ENCODE measurements around the gene DIAPH1.

DIAPH1 gene

DNA sequence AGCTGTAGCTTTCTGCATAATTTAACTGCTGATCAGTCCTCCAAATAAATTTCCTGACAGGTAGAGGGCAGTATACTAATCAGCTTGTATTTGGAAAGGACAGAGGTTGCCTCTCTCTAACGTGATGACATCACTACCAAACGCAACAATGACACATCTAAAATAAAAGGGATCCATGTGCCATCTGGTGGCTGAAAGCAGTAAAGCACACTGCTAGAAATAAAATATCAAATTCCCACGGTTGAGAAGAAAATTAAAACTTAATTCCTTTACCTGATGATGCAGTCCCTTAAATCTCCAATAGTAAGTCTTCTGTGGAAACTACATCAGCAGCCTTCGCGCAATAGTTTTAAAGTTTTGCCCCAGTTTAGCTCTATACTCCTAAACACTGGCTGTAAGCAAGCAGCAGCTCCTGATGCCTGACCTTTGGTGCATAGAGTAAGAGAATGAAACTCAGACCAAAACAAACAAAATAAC is 54.5 kb downstream of the DIAPH1 start:
- H4K91ac ChIP-seq (ENCODE audit: low read depth, low read length, poor library complexity), result no peak overlapping the region
- no peak overlapping the region for H3K18ac ChIP-seq (ENCODE audit: low read length)
- H3K4me2 ChIP-seq (ENCODE audit: insufficient read depth, low read length, poor library complexity, severe bottlenecking), result no peak overlapping the region
- no peak overlapping the region for H3K23ac ChIP-seq (ENCODE audit: low read depth, low read length, poor library complexity)
- no peak overlapping the region for H3K27ac ChIP-seq (replicated peaks; ENCODE audit: low read length)
- H2BK5ac ChIP-seq (ENCODE audit: low read length), result no peak overlapping the region
- H4K8ac ChIP-seq (ENCODE audit: low read depth, low read length), result no peak overlapping the region
- H3K4ac ChIP-seq (ENCODE audit: low read length), result no peak overlapping the region
- H3K4me3 ChIP-seq (ENCODE audit: low read length in 2 of 2), result no peak overlapping the region
- no peak overlapping the region for H2BK120ac ChIP-seq (ENCODE audit: low read depth, low read length)
- no peak overlapping the region for H3K14ac ChIP-seq (ENCODE audit: low read length)
- no peak overlapping the region for H2AK5ac ChIP-seq (ENCODE audit: low read depth, low read length)
- no peak overlapping the region for H3K9ac ChIP-seq (ENCODE audit: low read depth, low read length, poor library complexity)
- peak; percentile 78 for DNase-seq (ENCODE audit: low spot score)
- no CpG with 5 or more reads among the region's 5 CpGs for WGBS, 2 donors (ENCODE audit: extremely low coverage in 2 of 2, insufficient read length in 2 of 2, insufficient replicate concordance in 1 of 2)
- no peaks in the 10 kb centered on the region for H3K27me3 ChIP-seq (ENCODE audit: control insufficient read depth in 3 of 3, insufficient read depth in 3 of 3, low read depth in 1 of 3, low read length in 3 of 3)
- peaks cover 2 to 35% of the 10 kb centered on the region in 2 donors for H3K9me3 ChIP-seq (replicated peaks in 1 of 2; ENCODE audit: control insufficient read depth in 2 of 2, insufficient read depth in 1 of 2, low read depth in 1 of 2, low read length in 2 of 2)
- peaks cover 1 to 11% of the 10 kb centered on the region in 2 donors for H3K4me1 ChIP-seq (ENCODE audit: control insufficient read depth in 2 of 2, insufficient read depth in 1 of 2, low read depth in 1 of 2, low read length in 2 of 2)
- no peak overlapping the region for H2BK12ac ChIP-seq (ENCODE audit: low read length)
- no peaks in the 10 kb centered on the region for H3K79me1 ChIP-seq (ENCODE audit: low read depth, low read length)
- H2BK15ac ChIP-seq (ENCODE audit: low read length), result no peak overlapping the region
- no peak overlapping the region for H2AFZ ChIP-seq (ENCODE audit: low read length)
- H3K36me3 ChIP-seq (replicated peaks in 1 of 2; ENCODE audit: control insufficient read depth in 2 of 2, insufficient read depth in 2 of 2, low read length in 2 of 2), result peaks cover 5 to 89% of the 10 kb centered on the region in 2 donors

- H3K36me3 ChIP-seq (replicated peaks in 1 of 2; ENCODE audit: control insufficient read depth in 2 of 2, insufficient read depth in 2 of 2, low read length in 2 of 2), result peaks cover 4 to 86% of the 10 kb centered on the region in 2 donors
- H3K23ac ChIP-seq (ENCODE audit: low read depth, low read length, poor library complexity), result no peak overlapping the region
- no peak overlapping the region for H4K91ac ChIP-seq (ENCODE audit: low read depth, low read length, poor library complexity)
- no peak overlapping the region for H3K9ac ChIP-seq (ENCODE audit: low read depth, low read length, poor library complexity)
- no peaks in the 10 kb centered on the region for H3K79me1 ChIP-seq (ENCODE audit: low read depth, low read length)
- peak overlapping the region; percentile 58 for H2AFZ ChIP-seq (ENCODE audit: low read length)
- no peak overlapping the region for H3K4me2 ChIP-seq (ENCODE audit: insufficient read depth, low read length, poor library complexity, severe bottlenecking)
- H3K27me3 ChIP-seq (ENCODE audit: control insufficient read depth in 3 of 3, insufficient read depth in 3 of 3, low read depth in 1 of 3, low read length in 3 of 3), result no peaks in the 10 kb centered on the region
- H3K4me1 ChIP-seq (ENCODE audit: control insufficient read depth in 2 of 2, insufficient read depth in 1 of 2, low read depth in 1 of 2, low read length in 2 of 2), result peaks cover 5 to 11% of the 10 kb centered on the region in 2 donors
- H3K9me3 ChIP-seq (replicated peaks in 1 of 2; ENCODE audit: control insufficient read depth in 2 of 2, insufficient read depth in 1 of 2, low read depth in 1 of 2, low read length in 2 of 2), result peaks cover 2 to 58% of the 10 kb centered on the region in 2 donors
- no peak overlapping the region for H3K27ac ChIP-seq (replicated peaks; ENCODE audit: low read length)
- no peak overlapping the region for H2AK5ac ChIP-seq (ENCODE audit: low read depth, low read length)
- no peak overlapping the region for H2BK15ac ChIP-seq (ENCODE audit: low read length)
- H3K4ac ChIP-seq (ENCODE audit: low read length), result no peak overlapping the region
- DNase-seq (ENCODE audit: low spot score), result peak; percentile 90
- WGBS, 2 donors (ENCODE audit: extremely low coverage in 2 of 2, insufficient read length in 2 of 2, insufficient replicate concordance in 1 of 2), result no CpG with 5 or more reads among the region's 9 CpGs
- H3K4me3 ChIP-seq (ENCODE audit: low read length in 2 of 2), result no peak overlapping the region
- H2BK120ac ChIP-seq (ENCODE audit: low read depth, low read length), result no peak overlapping the region
- H2BK12ac ChIP-seq (ENCODE audit: low read length), result no peak overlapping the region
- no peak overlapping the region for H4K8ac ChIP-seq (ENCODE audit: low read depth, low read length)
- no peak overlapping the region for H3K18ac ChIP-seq (ENCODE audit: low read length)
- H3K14ac ChIP-seq (ENCODE audit: low read length), result no peak overlapping the region
- H2BK5ac ChIP-seq (ENCODE audit: low read length), result no peak overlapping the region
Observed at GRCh38 chr5:141560725-141561483, 57.9 kb downstream of the DIAPH1 start.

- Histone ChIP-seq H2BK5ac (ENCODE audit: low read length) (no peak overlapping the region), H3K4me2 (ENCODE audit: insufficient read depth, low read length, poor library complexity, severe bottlenecking) (no peak overlapping the region), H3K27me3 (ENCODE audit: control insufficient read depth in 3 of 3, insufficient read depth in 3 of 3, low read depth in 1 of 3, low read length in 3 of 3) (no peaks in the 10 kb centered on the region), H3K9me3 (replicated peaks in 1 of 2; ENCODE audit: control insufficient read depth in 2 of 2, insufficient read depth in 1 of 2, low read depth in 1 of 2, low read length in 2 of 2) (peaks cover 2 to 61% of the 10 kb centered on the region in 2 donors), H3K18ac (ENCODE audit: low read length) (no peak overlapping the region), H3K36me3 (replicated peaks in 1 of 2; ENCODE audit: control insufficient read depth in 2 of 2, insufficient read depth in 2 of 2, low read length in 2 of 2) (peaks cover 4 to 85% of the 10 kb centered on the region in 2 donors), H2AFZ (ENCODE audit: low read length) (peak overlapping the region; percentile 58), H3K4me1 (ENCODE audit: control insufficient read depth in 2 of 2, insufficient read depth in 1 of 2, low read depth in 1 of 2, low read length in 2 of 2) (peaks cover 5 to 11% of the 10 kb centered on the region in 2 donors), H3K4ac (ENCODE audit: low read length) (no peak overlapping the region), H3K9ac (ENCODE audit: low read depth, low read length, poor library complexity) (no peak overlapping the region), H2BK15ac (ENCODE audit: low read length) (no peak overlapping the region), H3K4me3 (ENCODE audit: low read length in 2 of 2) (no peak overlapping the region), H4K91ac (ENCODE audit: low read depth, low read length, poor library complexity) (no peak overlapping the region), H3K27ac (replicated peaks; ENCODE audit: low read length) (no peak overlapping the region), H4K8ac (ENCODE audit: low read depth, low read length) (no peak overlapping the region), H3K14ac (ENCODE audit: low read length) (no peak overlapping the region), H2AK5ac (ENCODE audit: low read depth, low read length) (no peak overlapping the region), H2BK120ac (ENCODE audit: low read depth, low read length) (no peak overlapping the region), H2BK12ac (ENCODE audit: low read length) (no peak overlapping the region), H3K23ac (ENCODE audit: low read depth, low read length, poor library complexity) (no peak overlapping the region), H3K79me1 (ENCODE audit: low read depth, low read length) (no peaks in the 10 kb centered on the region)
- no peak for DNase-seq (ENCODE audit: low spot score)
Observed at GRCh38 chr5:141560151-141560550, 58.6 kb downstream of the DIAPH1 start.

DNA sequence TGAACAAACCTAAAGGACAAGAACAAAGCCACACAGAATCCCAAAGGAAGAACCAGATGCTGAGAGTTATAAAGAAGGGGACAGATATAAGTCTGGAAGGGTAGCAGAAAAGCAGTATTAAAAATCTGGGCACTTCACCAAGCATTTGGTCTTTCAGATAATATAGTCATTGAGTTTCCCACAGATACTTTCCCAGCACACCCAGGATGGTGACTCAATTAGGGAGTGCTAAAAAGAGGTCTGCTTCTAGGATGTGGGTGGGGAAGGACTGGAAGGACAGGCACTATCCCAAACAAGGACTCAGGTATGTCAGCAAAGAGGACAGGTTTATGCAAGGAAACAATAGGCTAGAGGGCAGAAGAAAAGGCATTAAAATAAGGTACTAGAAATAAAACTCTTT is 59.3 kb downstream of the DIAPH1 start:
- Histone ChIP-seq H3K4me1 (ENCODE audit: control insufficient read depth in 2 of 2, insufficient read depth in 1 of 2, low read depth in 1 of 2, low read length in 2 of 2) (peaks cover 5 to 11% of the 10 kb centered on the region in 2 donors), H3K27me3 (ENCODE audit: control insufficient read depth in 3 of 3, insufficient read depth in 3 of 3, low read depth in 1 of 3, low read length in 3 of 3) (no peaks in the 10 kb centered on the region), H3K9ac (ENCODE audit: low read depth, low read length, poor library complexity) (no peak overlapping the region), H3K27ac (replicated peaks; ENCODE audit: low read length) (no peak overlapping the region), H2BK5ac (ENCODE audit: low read length) (no peak overlapping the region), H2AFZ (ENCODE audit: low read length) (no peak overlapping the region), H2BK12ac (ENCODE audit: low read length) (no peak overlapping the region), H4K8ac (ENCODE audit: low read depth, low read length) (no peak overlapping the region), H3K79me1 (ENCODE audit: low read depth, low read length) (no peaks in the 10 kb centered on the region), H3K4me2 (ENCODE audit: insufficient read depth, low read length, poor library complexity, severe bottlenecking) (no peak overlapping the region), H3K23ac (ENCODE audit: low read depth, low read length, poor library complexity) (no peak overlapping the region), H3K9me3 (replicated peaks in 1 of 2; ENCODE audit: control insufficient read depth in 2 of 2, insufficient read depth in 1 of 2, low read depth in 1 of 2, low read length in 2 of 2) (peaks cover 2 to 67% of the 10 kb centered on the region in 2 donors), H3K36me3 (replicated peaks in 1 of 2; ENCODE audit: control insufficient read depth in 2 of 2, insufficient read depth in 2 of 2, low read length in 2 of 2) (peaks cover 4 to 87% of the 10 kb centered on the region in 2 donors), H3K4ac (ENCODE audit: low read length) (no peak overlapping the region), H4K91ac (ENCODE audit: low read depth, low read length, poor library complexity) (no peak overlapping the region), H2AK5ac (ENCODE audit: low read depth, low read length) (no peak overlapping the region), H2BK120ac (ENCODE audit: low read depth, low read length) (no peak overlapping the region), H3K18ac (ENCODE audit: low read length) (no peak overlapping the region), H3K14ac (ENCODE audit: low read length) (no peak overlapping the region), H2BK15ac (ENCODE audit: low read length) (no peak overlapping the region), H3K4me3 (ENCODE audit: low read length in 2 of 2) (no peak overlapping the region)
- no peak for DNase-seq (ENCODE audit: low spot score)
